Stimulated activated naive CD8-positive, alpha-beta T cell treated with anti-CD3 and anti-CD28 coated beads, Interleukin-15, Interleukin-2, amounts not matched to agents 100 ng/mL and 50 ng/mL, for 24 hours (primary cell): ENCODE measurements around the gene GALNT8.

Experiments used
- H3K27ac Mint-ChIP-seq: one replicate; pipeline ENCODE4 v1.8.0; 2021; ENCODE audit warnings: mild to moderate bottlenecking, mixed read lengths
- H3K27me3 Mint-ChIP-seq: one replicate; pipeline ENCODE4 v1.8.0; 2021; ENCODE audit warnings: mixed read lengths
- H3K36me3 Mint-ChIP-seq: one replicate; pipeline ENCODE4 v1.8.0; 2021; ENCODE audit warnings: low read depth, mixed read lengths
- H3K4me1 Mint-ChIP-seq: one replicate; pipeline ENCODE4 v1.8.0; 2021; ENCODE audit warnings: low read depth, mixed read lengths
- H3K4me3 Mint-ChIP-seq: one replicate; pipeline ENCODE4 v1.8.0; 2021; ENCODE audit warnings: mild to moderate bottlenecking, mixed read lengths
- H3K9me3 Mint-ChIP-seq: one replicate; pipeline ENCODE4 v1.8.0; 2021; ENCODE audit warnings: mixed read lengths

Gene GALNT8

GRCh38 chr12:4802841-4803240 is 82.6 kb downstream of the GALNT8 start:
- Mint-ChIP-seq H3K4me3 (no peak overlapping the region), H3K27ac (no peak overlapping the region), H3K4me1 (peaks cover 18% of the 10 kb centered on the region), H3K27me3 (peaks cover 15% of the 10 kb centered on the region), H3K9me3 (no peaks in the 10 kb centered on the region), H3K36me3 (no peaks in the 10 kb centered on the region)

- Mint-ChIP-seq H3K27me3 (peaks cover 32% of the 10 kb centered on the region), H3K4me1 (peaks cover 41% of the 10 kb centered on the region), H3K27ac (no peak overlapping the region), H3K4me3 (no peak overlapping the region), H3K9me3 (no peaks in the 10 kb centered on the region), H3K36me3 (no peaks in the 10 kb centered on the region)
Observed at GRCh38 chr12:4806439-4807115, 86.4 kb downstream of the GALNT8 start.

- Mint-ChIP-seq H3K27ac (peak overlapping the region; percentile 27), H3K27me3 (peaks cover 34% of the 10 kb centered on the region), H3K4me1 (peaks cover 41% of the 10 kb centered on the region), H3K9me3 (no peaks in the 10 kb centered on the region), H3K36me3 (no peaks in the 10 kb centered on the region), H3K4me3 (no peak overlapping the region)
Observed at GRCh38 chr12:4807116-4807783, 87.0 kb downstream of the GALNT8 start.

GRCh38 chr12:4807813-4808212 is 87.6 kb downstream of the GALNT8 start:
- Mint-ChIP-seq H3K4me3 (no peak overlapping the region), H3K4me1 (peaks cover 41% of the 10 kb centered on the region), H3K36me3 (no peaks in the 10 kb centered on the region), H3K27ac (peak overlapping the region; percentile 27), H3K9me3 (no peaks in the 10 kb centered on the region), H3K27me3 (peaks cover 36% of the 10 kb centered on the region)

- Mint-ChIP-seq H3K4me1 (peaks cover 41% of the 10 kb centered on the region), H3K27me3 (peaks cover 38% of the 10 kb centered on the region), H3K9me3 (no peaks in the 10 kb centered on the region), H3K4me3 (peak overlapping the region; percentile 27), H3K36me3 (no peaks in the 10 kb centered on the region), H3K27ac (no peak overlapping the region)
Observed at GRCh38 chr12:4809013-4809448, 88.8 kb downstream of the GALNT8 start.

GRCh38 chr12:4809449-4810218 is 89.4 kb downstream of the GALNT8 start:
- H3K4me3 Mint-ChIP-seq, result peak overlapping the region; percentile 54
- H3K4me1 Mint-ChIP-seq, result peaks cover 41% of the 10 kb centered on the region
- H3K36me3 Mint-ChIP-seq, result no peaks in the 10 kb centered on the region
- H3K9me3 Mint-ChIP-seq, result no peaks in the 10 kb centered on the region
- no peak overlapping the region for H3K27ac Mint-ChIP-seq
- H3K27me3 Mint-ChIP-seq, result peaks cover 38% of the 10 kb centered on the region

GRCh38 chr12:4810219-4810671 is 90.0 kb downstream of the GALNT8 start:
- peak overlapping the region; percentile 54 for H3K4me3 Mint-ChIP-seq
- no peaks in the 10 kb centered on the region for H3K36me3 Mint-ChIP-seq
- no peaks in the 10 kb centered on the region for H3K9me3 Mint-ChIP-seq
- H3K4me1 Mint-ChIP-seq, result peaks cover 41% of the 10 kb centered on the region
- H3K27me3 Mint-ChIP-seq, result peaks cover 41% of the 10 kb centered on the region
- H3K27ac Mint-ChIP-seq, result no peak overlapping the region

- H3K27ac Mint-ChIP-seq, result no peak overlapping the region
- peaks cover 42% of the 10 kb centered on the region for H3K27me3 Mint-ChIP-seq
- H3K36me3 Mint-ChIP-seq, result no peaks in the 10 kb centered on the region
- H3K4me3 Mint-ChIP-seq, result no peak overlapping the region
- no peaks in the 10 kb centered on the region for H3K9me3 Mint-ChIP-seq
- peaks cover 28% of the 10 kb centered on the region for H3K4me1 Mint-ChIP-seq
Observed at GRCh38 chr12:4812624-4813327, 92.6 kb downstream of the GALNT8 start.

- Mint-ChIP-seq H3K36me3 (no peaks in the 10 kb centered on the region), H3K27ac (no peak overlapping the region), H3K4me1 (peaks cover 26% of the 10 kb centered on the region), H3K27me3 (peaks cover 34% of the 10 kb centered on the region), H3K9me3 (no peaks in the 10 kb centered on the region), H3K4me3 (no peak overlapping the region)
Observed at GRCh38 chr12:4813741-4814140, 93.5 kb downstream of the GALNT8 start.

GRCh38 chr12:4814485-4814884 is 94.3 kb downstream of the GALNT8 start:
- Mint-ChIP-seq H3K27me3 (peaks cover 31% of the 10 kb centered on the region), H3K4me1 (peaks cover 27% of the 10 kb centered on the region), H3K9me3 (no peaks in the 10 kb centered on the region), H3K4me3 (no peak overlapping the region), H3K27ac (no peak overlapping the region), H3K36me3 (no peaks in the 10 kb centered on the region)

- Mint-ChIP-seq H3K27ac (no peak overlapping the region), H3K27me3 (peaks cover 14% of the 10 kb centered on the region), H3K36me3 (no peaks in the 10 kb centered on the region), H3K4me1 (peaks cover 28% of the 10 kb centered on the region), H3K9me3 (no peaks in the 10 kb centered on the region), H3K4me3 (no peak overlapping the region)
Observed at GRCh38 chr12:4816744-4817525, 96.7 kb downstream of the GALNT8 start.

GRCh38 chr12:4817880-4818279 is 97.7 kb downstream of the GALNT8 start:
- Mint-ChIP-seq H3K4me1 (peaks cover 32% of the 10 kb centered on the region), H3K36me3 (no peaks in the 10 kb centered on the region), H3K9me3 (no peaks in the 10 kb centered on the region), H3K27me3 (peaks cover 16% of the 10 kb centered on the region), H3K4me3 (no peak overlapping the region), H3K27ac (no peak overlapping the region)

- H3K36me3 Mint-ChIP-seq, result no peaks in the 10 kb centered on the region
- peaks cover 15% of the 10 kb centered on the region for H3K27me3 Mint-ChIP-seq
- no peaks in the 10 kb centered on the region for H3K9me3 Mint-ChIP-seq
- H3K4me3 Mint-ChIP-seq, result no peak overlapping the region
- H3K27ac Mint-ChIP-seq, result no peak overlapping the region
- H3K4me1 Mint-ChIP-seq, result peaks cover 42% of the 10 kb centered on the region
Observed at GRCh38 chr12:4819654-4820053, 99.5 kb downstream of the GALNT8 start.

- no peaks in the 10 kb centered on the region for H3K36me3 Mint-ChIP-seq
- H3K9me3 Mint-ChIP-seq, result no peaks in the 10 kb centered on the region
- H3K27me3 Mint-ChIP-seq, result peaks cover 4% of the 10 kb centered on the region
- H3K27ac Mint-ChIP-seq, result no peak overlapping the region
- H3K4me3 Mint-ChIP-seq, result no peak overlapping the region
- H3K4me1 Mint-ChIP-seq, result peaks cover 55% of the 10 kb centered on the region
Observed at GRCh38 chr12:4820971-4821370, 100.8 kb downstream of the GALNT8 start.
